Heart right ventricle (tissue), 16 donors: ENCODE measurements around the gene BRIP1. TPM values are rescaled to one million over a fixed set of nuclear protein-coding genes. Genes with fewer than 3 reads are reported as not detected.

ENCODE experiments used
- ATAC-seq, 8 donors: fragments of 200-7000 bp; cut with Tn5 transposase; one replicate each; pipeline ENCODE4 v1.9.1; 2020; ENCODE audit warnings: mild to moderate bottlenecking in 8 of 8, moderate library complexity in 8 of 8, moderate number of reproducible peaks in 1 of 8
- DNase-seq, 2 donors: peaks; one replicate each; pipeline ENCODE4 v3.0.0-alpha.2; 2020
- H3K27ac ChIP-seq, 10 donors: fragments of 200-600 bp; sonication (generic) in 2 of 10; one replicate each; pipeline versions ENCODE4 v1.5.0 to v1.8.0; 2020 to 2022; ENCODE audit warnings: mild to moderate bottlenecking in 3 of 10
- H3K27me3 ChIP-seq, 7 donors: fragments of 200-600 bp; one replicate each; pipeline ENCODE4 v1.8.0; 2021 to 2022; ENCODE audit warnings: mild to moderate bottlenecking in 2 of 7
- H3K36me3 ChIP-seq, 9 donors: fragments of 200-600 bp; sonication (generic) in 1 of 9; one replicate each; pipeline versions ENCODE4 v1.5.0 to v1.8.0; 2020 to 2022; ENCODE audit warnings: mild to moderate bottlenecking in 2 of 9
- H3K4me1 ChIP-seq, 9 donors: fragments of 200-600 bp; sonication (generic) in 1 of 9; one replicate each; pipeline versions ENCODE4 v1.5.0 to v1.8.0; 2020 to 2022; ENCODE audit warnings: mild to moderate bottlenecking in 4 of 9
- H3K4me3 ChIP-seq, 10 donors: fragments of 200-600 bp; sonication (generic) in 2 of 10; one replicate each; pipeline versions ENCODE4 v1.5.0 to v1.8.0; 2020 to 2022; ENCODE audit warnings: mild to moderate bottlenecking in 7 of 10, moderate library complexity in 2 of 10
- H3K9me3 ChIP-seq, 11 donors: fragments of 200-600 bp in 10 of 11; sonication (generic) in 2 of 11; one replicate each; pipeline versions ENCODE4 v1.5.0 to v1.8.0; 2013 to 2022; ENCODE audit warnings: mild to moderate bottlenecking in 2 of 11, control low read depth in 1 of 11, moderate library complexity in 1 of 11
- CTCF ChIP-seq, 9 donors: fragments of 200-600 bp; sonication (generic) in 2 of 9; IDR thresholded peaks; one replicate each; pipeline versions ENCODE4 v1.5.0 to v1.8.0; 2021 to 2022; ENCODE audit warnings: antibody characterized with exemption in 9 of 9, mild to moderate bottlenecking in 5 of 9, moderate library complexity in 1 of 9
- WGBS, 2 donors: extraction: QIAGEN DNeasy Blood & Tissue Kit; methylation state at CpG; one replicate each; pipeline ENCODE4 v1.1.7; 2013; ENCODE audit warnings: inconsistent platforms in 1 of 2; 5-methylcytosine and 5-hydroxymethylcytosine counted together
- intact Hi-C, 10 donors: fragments of 100-400 bp; cut with DNase I; formaldehyde crosslinking; loops; one replicate each; pipeline versions ENCODE4 v1.11.1 to v1.14.2; 2022
- polyA plus RNA-seq, 2 donors: library from polyadenylated mRNA; stranded (reverse); fragments of 200-250 nt; gene quantifications; one replicate each; pipeline ENCODE4 v1.2.3, GENCODE V29; 2013
- total RNA-seq, 10 donors: library from RNA; stranded (reverse); fragmentation: NEBNext Ultra II Directional in 3 of 10; extraction: Animal tissue kit (Norgen Biotek cat#: 25700) in 3 of 10; gene quantifications; one replicate each; pipeline versions ENCODE4 v1.2.1 to v1.2.4, GENCODE V29; 2021 to 2023
- donor health status: Arrhythmogenic right ventricular cardiomyopathy.
- donor health status: ischemic (EF 13 %, LVEDD 7.1; RV severe dilation, severe dysfunction).
- donor health status: healthy with polysubstance abuse.
- donor health status: DM: no; HTN: yes; CAD: no.
- donor health status: DM: no; HTN: no; CAD: no.
- donor health status: ischemic (EF 25% LVEDD 6.9; RV normal size, moderate dysfunction).
- donor health status: ischemic (EF 25% LVEDD 5.7; RV mildly dilated, moderate dysfunction).
- donor health status: healthy.
- donor health status: DM: yes; HTN: yes; CAD: no.
- donor health status: Ischemic cardiomyopathy.
- donor health status: ischemic (EF 35%, LVEDD 5.7; RV mildly dilated, moderate dysfunction).
- donor health status: nonischemic (EF 11% LVEDD 7.7; RV severe dilation, severe dysfunction).
- donor health status: DM: yes; HTN: yes; CAD: no.
- donor health status: PGD.
- donor health status: ischemic (EF 29% LVEDD 5.4; RV normal size, mild dysfunction).
- donor health status: nonischemic (EF 23%, LVEDD 6.1; RV moderate dilation, normal function).

The BRIP1 gene
- total and polyA plus RNA-seq, 12 donors = 0.03 to 2.1 (median 0.22) TPM; not detected in 1

- ATAC-seq (no peak), DNase-seq (no peak)
- no peak for TF ChIP-seq CTCF (IDR thresholded peaks at IDR 0.05)
- H3K27ac ChIP-seq = no peak overlapping the region
- no peaks in the 10 kb centered on the region for H3K4me1 ChIP-seq
- no peaks in the 10 kb centered on the region for H3K27me3 ChIP-seq
- no peaks in the 10 kb centered on the region for H3K36me3 ChIP-seq
- no peak overlapping the region for H3K4me3 ChIP-seq
- WGBS, 2 donors = 97 to 98% methylated on average over 1 of the region's 1 CpG
- intact Hi-C loops = no loop called here
- H3K9me3 ChIP-seq = peaks cover 0 to 5% (median 0%) of the 10 kb centered on the region in 11 donors
Measured at GRCh38 chr17:61709567-61709966, 153.8 kb downstream of the BRIP1 start.

GRCh38 chr17:61704935-61705449 lies 158.3 kb downstream of the BRIP1 start:
- Histone ChIP-seq H3K27me3 (no peaks in the 10 kb centered on the region), H3K27ac (no peak overlapping the region), H3K9me3 (peaks cover 0 to 40% (median 27%) of the 10 kb centered on the region in 11 donors), H3K4me3 (no peak overlapping the region), H3K4me1 (no peaks in the 10 kb centered on the region), H3K36me3 (no peaks in the 10 kb centered on the region)
- no peak for DNase-seq
- no peak for ATAC-seq
- intact Hi-C loops = no loop called here
- TF ChIP-seq CTCF (IDR thresholded peaks at IDR 0.05) = no peak
- WGBS, 2 donors = 93 to 96% methylated on average over 3 of the region's 3 CpGs

GRCh38 chr17:61702450-61702849 lies 160.9 kb downstream of the BRIP1 start:
- no peak overlapping the region for H3K27ac ChIP-seq
- H3K36me3 ChIP-seq = no peaks in the 10 kb centered on the region
- H3K27me3 ChIP-seq = no peaks in the 10 kb centered on the region
- DNase-seq = no peak
- TF ChIP-seq CTCF (IDR thresholded peaks at IDR 0.05) = no peak
- intact Hi-C loops = no loop called here
- WGBS, 2 donors = 94 to 98% methylated on average over 3 of the region's 3 CpGs
- no peak overlapping the region for H3K4me3 ChIP-seq
- H3K9me3 ChIP-seq = peaks cover 0 to 65% (median 43%) of the 10 kb centered on the region in 11 donors
- no peak for ATAC-seq
- no peaks in the 10 kb centered on the region for H3K4me1 ChIP-seq

- no peak for TF ChIP-seq CTCF (IDR thresholded peaks at IDR 0.05)
- Histone ChIP-seq H3K4me3 (no peak overlapping the region), H3K4me1 (no peaks in the 10 kb centered on the region), H3K27ac (no peak overlapping the region), H3K36me3 (no peaks in the 10 kb centered on the region), H3K9me3 (peaks cover 0 to 66% (median 43%) of the 10 kb centered on the region in 11 donors), H3K27me3 (no peaks in the 10 kb centered on the region)
- no peak for ATAC-seq
- WGBS, 2 donors = 96 to 98% methylated on average over 1 of the region's 1 CpG
- intact Hi-C loops = no loop called here
- no peak for DNase-seq
Measured at GRCh38 chr17:61701978-61702377, 161.3 kb downstream of the BRIP1 start.
